Measurements from ENCODE around the gene FAM174B.

The FAM174B gene

DNA sequence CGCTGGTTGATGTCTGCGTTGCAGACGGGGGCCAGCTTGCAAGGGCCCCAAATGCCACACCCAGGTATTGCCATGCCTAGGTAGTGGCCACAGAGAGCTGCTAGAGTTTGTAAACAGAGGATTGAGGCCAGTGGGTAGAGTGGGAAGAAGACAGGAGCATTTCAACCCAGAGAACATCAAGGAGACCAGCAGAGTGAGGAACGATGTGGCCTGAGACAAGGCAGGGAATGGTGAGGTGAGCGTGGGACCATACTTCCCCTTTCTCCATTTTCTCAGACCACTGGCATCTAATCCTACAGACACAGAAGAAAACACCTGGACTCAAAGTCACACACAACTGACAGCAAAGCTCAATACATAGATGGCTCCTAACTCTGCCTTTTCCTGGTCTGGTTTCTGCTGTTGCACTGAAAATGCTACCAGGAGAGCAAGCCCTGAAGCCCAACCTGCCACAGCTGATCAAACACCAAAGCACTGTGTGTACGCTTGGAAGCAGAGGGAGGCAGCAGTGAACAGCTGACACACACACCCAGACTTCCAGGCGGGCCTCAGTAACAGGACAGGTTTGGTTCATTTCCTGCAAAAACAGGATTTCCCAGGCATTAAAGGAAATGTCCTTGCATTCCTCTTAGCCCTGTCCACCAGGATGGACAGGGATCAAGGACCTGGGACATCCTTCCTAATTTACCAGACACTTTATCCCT is 1.6 kb downstream of the FAM174B start:
- TF ChIP-seq SIN3A (IDR thresholded peaks at IDR 0.05; ENCODE audit: borderline replicate concordance, insufficient read depth, low read length) (no peak), FOXP2 (optimal IDR thresholded peaks at IDR 0.05; ENCODE audit: borderline replicate concordance, extremely low read depth, extremely low read length, insufficient read depth) (peak; percentile 51)

DNA sequence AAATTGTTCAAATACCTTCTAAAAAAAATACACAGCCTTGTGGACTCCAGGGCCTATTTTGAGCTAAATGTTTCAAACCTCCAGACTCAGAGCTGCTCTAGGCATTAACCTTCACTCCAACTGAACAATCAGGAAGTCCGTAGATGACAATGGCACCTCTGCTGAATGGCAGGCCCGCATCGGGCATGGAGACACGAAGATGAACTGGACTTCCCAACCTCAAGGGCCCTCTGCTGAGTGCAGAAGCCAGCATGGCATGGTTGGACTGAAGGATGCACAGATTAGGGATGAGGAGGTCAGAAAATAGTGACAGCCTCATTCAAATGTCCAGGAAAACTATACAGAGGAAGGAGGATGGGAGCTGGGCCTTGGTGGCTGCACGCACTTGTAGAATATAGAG is 2.2 kb downstream of the FAM174B start:
- TF ChIP-seq, protein P1, sequence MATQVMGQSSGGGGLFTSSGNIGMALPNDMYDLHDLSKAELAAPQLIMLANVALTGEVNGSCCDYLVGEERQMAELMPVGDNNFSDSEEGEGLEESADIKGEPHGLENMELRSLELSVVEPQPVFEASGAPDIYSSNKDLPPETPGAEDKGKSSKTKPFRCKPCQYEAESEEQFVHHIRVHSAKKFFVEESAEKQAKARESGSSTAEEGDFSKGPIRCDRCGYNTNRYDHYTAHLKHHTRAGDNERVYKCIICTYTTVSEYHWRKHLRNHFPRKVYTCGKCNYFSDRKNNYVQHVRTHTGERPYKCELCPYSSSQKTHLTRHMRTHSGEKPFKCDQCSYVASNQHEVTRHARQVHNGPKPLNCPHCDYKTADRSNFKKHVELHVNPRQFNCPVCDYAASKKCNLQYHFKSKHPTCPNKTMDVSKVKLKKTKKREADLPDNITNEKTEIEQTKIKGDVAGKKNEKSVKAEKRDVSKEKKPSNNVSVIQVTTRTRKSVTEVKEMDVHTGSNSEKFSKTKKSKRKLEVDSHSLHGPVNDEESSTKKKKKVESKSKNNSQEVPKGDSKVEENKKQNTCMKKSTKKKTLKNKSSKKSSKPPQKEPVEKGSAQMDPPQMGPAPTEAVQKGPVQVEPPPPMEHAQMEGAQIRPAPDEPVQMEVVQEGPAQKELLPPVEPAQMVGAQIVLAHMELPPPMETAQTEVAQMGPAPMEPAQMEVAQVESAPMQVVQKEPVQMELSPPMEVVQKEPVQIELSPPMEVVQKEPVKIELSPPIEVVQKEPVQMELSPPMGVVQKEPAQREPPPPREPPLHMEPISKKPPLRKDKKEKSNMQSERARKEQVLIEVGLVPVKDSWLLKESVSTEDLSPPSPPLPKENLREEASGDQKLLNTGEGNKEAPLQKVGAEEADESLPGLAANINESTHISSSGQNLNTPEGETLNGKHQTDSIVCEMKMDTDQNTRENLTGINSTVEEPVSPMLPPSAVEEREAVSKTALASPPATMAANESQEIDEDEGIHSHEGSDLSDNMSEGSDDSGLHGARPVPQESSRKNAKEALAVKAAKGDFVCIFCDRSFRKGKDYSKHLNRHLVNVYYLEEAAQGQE (IDR thresholded peaks at IDR 0.05; ENCODE audit: insufficient read depth in 1 of 2, low read depth in 2 of 2, low read length in 2 of 2) = no peak
- no peak for TF ChIP-seq SIN3A (IDR thresholded peaks at IDR 0.05; ENCODE audit: borderline replicate concordance, insufficient read depth, low read length)

DNA sequence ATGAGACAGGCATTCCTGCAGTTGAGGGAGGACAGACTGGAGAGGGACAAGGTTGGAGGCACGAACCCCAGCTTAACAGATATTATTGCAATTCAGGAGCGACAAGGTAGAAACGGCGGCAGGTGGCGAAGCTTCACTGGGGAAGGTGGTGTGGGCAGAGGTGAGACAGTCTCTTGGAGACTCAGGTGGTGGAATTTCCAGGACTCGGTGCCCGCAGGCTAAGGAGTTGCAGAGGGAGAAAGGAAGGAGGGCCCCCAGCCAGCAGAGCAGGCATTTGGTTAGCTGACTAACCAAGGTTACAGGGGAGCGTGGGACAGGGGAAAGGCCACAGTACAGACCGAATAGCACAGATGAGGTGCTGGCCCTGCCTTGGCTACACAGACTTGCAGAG is 3.0 kb downstream of the FAM174B start:
- TF ChIP-seq FOXP2 (optimal IDR thresholded peaks at IDR 0.05; ENCODE audit: borderline replicate concordance, extremely low read depth, extremely low read length, insufficient read depth) = no peak
- TF ChIP-seq POLR2AphosphoS5 (IDR thresholded peaks at IDR 0.05; ENCODE audit: low read depth, low read length) = no peak
- no peak for TF ChIP-seq TAF1 (IDR thresholded peaks at IDR 0.05; ENCODE audit: borderline replicate concordance, insufficient read depth, low read length)
- TF ChIP-seq, protein P1 (IDR thresholded peaks at IDR 0.05; ENCODE audit: insufficient read depth in 1 of 2, low read depth in 2 of 2, low read length in 2 of 2) = no peak
- no peak for TF ChIP-seq SIN3A (IDR thresholded peaks at IDR 0.05; ENCODE audit: borderline replicate concordance, insufficient read depth, low read length)

DNA sequence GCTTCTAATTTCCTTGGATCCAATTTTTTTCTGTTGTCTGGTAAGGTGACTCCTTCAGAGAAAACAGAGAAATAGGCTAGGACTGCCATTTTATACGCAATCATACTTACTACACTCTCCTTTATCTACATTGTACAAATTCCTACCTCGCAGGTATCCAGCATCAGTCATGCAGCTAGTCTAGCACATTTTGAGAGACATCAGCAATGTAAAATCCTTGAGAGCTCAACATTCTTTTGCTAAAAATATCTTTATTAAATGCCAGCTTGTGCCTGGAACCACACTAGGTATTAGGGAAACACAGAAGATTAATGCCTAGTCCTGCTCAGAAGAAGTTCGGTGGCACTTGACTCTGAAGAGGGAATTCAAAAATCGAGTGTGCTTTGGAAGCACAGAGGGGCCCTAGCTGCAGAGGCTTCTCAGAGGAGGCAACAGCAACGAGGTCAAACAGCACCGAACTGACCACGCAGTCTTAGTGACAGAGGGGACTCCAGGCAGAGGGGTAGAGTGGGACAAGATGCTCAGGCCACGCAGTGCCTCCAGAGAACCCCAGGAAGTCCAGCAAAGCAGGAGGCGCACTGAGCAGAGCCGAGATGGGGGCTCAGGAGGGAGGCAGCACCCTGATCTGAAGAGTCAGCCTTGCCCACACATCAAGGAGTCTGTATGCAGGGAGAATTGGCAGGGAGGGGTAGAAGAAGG is 3.5 kb downstream of the FAM174B start:
- TF ChIP-seq POLR2AphosphoS5 (IDR thresholded peaks at IDR 0.05; ENCODE audit: low read depth, low read length) (no peak), FOXP2 (optimal IDR thresholded peaks at IDR 0.05; ENCODE audit: borderline replicate concordance, extremely low read depth, extremely low read length, insufficient read depth) (no peak), TAF1 (IDR thresholded peaks at IDR 0.05; ENCODE audit: borderline replicate concordance, insufficient read depth, low read length) (no peak), SIN3A (IDR thresholded peaks at IDR 0.05; ENCODE audit: borderline replicate concordance, insufficient read depth, low read length) (no peak)
- TF ChIP-seq, protein P1 (IDR thresholded peaks at IDR 0.05; ENCODE audit: insufficient read depth in 1 of 2, low read depth in 2 of 2, low read length in 2 of 2) = no peak

DNA sequence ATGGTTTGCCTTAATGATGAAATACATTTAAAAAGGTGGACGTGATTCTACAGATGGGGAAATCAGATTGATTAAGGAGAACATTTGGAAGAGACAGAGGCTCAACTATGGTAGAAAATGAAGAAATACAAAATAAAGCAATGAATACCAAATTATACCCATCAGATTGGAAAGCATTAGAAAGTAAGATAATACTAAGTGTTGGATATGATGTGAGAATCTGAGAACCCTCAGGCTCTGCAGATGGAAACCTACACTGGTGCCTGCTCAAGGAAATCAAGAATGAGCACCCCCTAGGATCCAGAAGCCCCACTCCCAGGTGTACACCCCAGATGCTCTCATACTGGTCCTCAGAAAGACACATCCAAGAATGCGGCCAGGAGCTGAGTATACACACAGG is 4.6 kb downstream of the FAM174B start:
- TF ChIP-seq POLR2AphosphoS5 (IDR thresholded peaks at IDR 0.05; ENCODE audit: low read depth, low read length) (no peak), SIN3A (IDR thresholded peaks at IDR 0.05; ENCODE audit: borderline replicate concordance, insufficient read depth, low read length) (no peak), FOXP2 (optimal IDR thresholded peaks at IDR 0.05; ENCODE audit: borderline replicate concordance, extremely low read depth, extremely low read length, insufficient read depth) (no peak), TAF1 (IDR thresholded peaks at IDR 0.05; ENCODE audit: borderline replicate concordance, insufficient read depth, low read length) (no peak)
- TF ChIP-seq, protein P1 (IDR thresholded peaks at IDR 0.05; ENCODE audit: insufficient read depth in 1 of 2, low read depth in 2 of 2, low read length in 2 of 2) = no peak
